Measurements from ENCODE around the gene PGBD1.

PGBD1 gene

GRCh38 chr6:28252009-28252975 is 29.1 kb upstream of the PGBD1 start, which contains the start of gene ZKSCAN4:
ZKSCAN4 (minus strand) TSS chr6:28252269; CDS start chr6:28251980, 289 bp downstream.
- Histone ChIP-seq H3K9me3 (ENCODE audit: control insufficient read depth, low read length) (no peaks in the 10 kb centered on the region), H3K9ac (ENCODE audit: low read length) (peak within 1 kb of the TSS; percentile 91), H3K27me3 (replicated peaks; ENCODE audit: control insufficient read depth, insufficient read depth, low read length) (no peaks in the 10 kb centered on the region), H3K36me3 (ENCODE audit: control insufficient read depth, insufficient read depth, low read length, severe bottlenecking) (peaks cover 10% of the 10 kb centered on the region), H3K4me3 (ENCODE audit: low read length) (peak within 1 kb of the TSS; percentile 98), H3K4me1 (ENCODE audit: control insufficient read depth, insufficient read depth, low read length) (peaks cover 24% of the 10 kb centered on the region)
- peak; percentile 92 for DNase-seq (ENCODE audit: low read depth)

- no peaks in the 10 kb centered on the region for H3K36me3 ChIP-seq (ENCODE audit: control insufficient read depth, insufficient read depth, low read length, severe bottlenecking)
- H3K4me3 ChIP-seq (ENCODE audit: low read length): no peak overlapping the region
- no peaks in the 10 kb centered on the region for H3K9me3 ChIP-seq (ENCODE audit: control insufficient read depth, low read length)
- no peak for DNase-seq (ENCODE audit: low read depth)
- no peaks in the 10 kb centered on the region for H3K27me3 ChIP-seq (replicated peaks; ENCODE audit: control insufficient read depth, insufficient read depth, low read length)
- no peak overlapping the region for H3K9ac ChIP-seq (ENCODE audit: low read length)
- peaks cover 28% of the 10 kb centered on the region for H3K4me1 ChIP-seq (ENCODE audit: control insufficient read depth, insufficient read depth, low read length)
Measured at GRCh38 chr6:28254121-28254519, 27.3 kb upstream of the PGBD1 start.

GRCh38 chr6:28257042-28257441 is 24.3 kb upstream of the PGBD1 start:
- no peak for DNase-seq (ENCODE audit: low read depth)
- H3K27me3 ChIP-seq (replicated peaks; ENCODE audit: control insufficient read depth, insufficient read depth, low read length): no peaks in the 10 kb centered on the region
- H3K4me3 ChIP-seq (ENCODE audit: low read length): no peak overlapping the region
- peaks cover 12% of the 10 kb centered on the region for H3K9me3 ChIP-seq (ENCODE audit: control insufficient read depth, low read length)
- no peaks in the 10 kb centered on the region for H3K36me3 ChIP-seq (ENCODE audit: control insufficient read depth, insufficient read depth, low read length, severe bottlenecking)
- peaks cover 24% of the 10 kb centered on the region for H3K4me1 ChIP-seq (ENCODE audit: control insufficient read depth, insufficient read depth, low read length)
- no peak overlapping the region for H3K9ac ChIP-seq (ENCODE audit: low read length)

GRCh38 chr6:28258877-28259777 is 22.2 kb upstream of the PGBD1 start, which contains the start of gene NKAPL:
NKAPL (plus strand) TSS chr6:28259297; CDS start chr6:28259372, 75 bp downstream.
- DNase-seq (ENCODE audit: low read depth): peak; percentile 72
- H3K4me3 ChIP-seq (ENCODE audit: low read length): peak within 1 kb of the TSS; percentile 85
- no peaks in the 10 kb centered on the region for H3K36me3 ChIP-seq (ENCODE audit: control insufficient read depth, insufficient read depth, low read length, severe bottlenecking)
- H3K4me1 ChIP-seq (ENCODE audit: control insufficient read depth, insufficient read depth, low read length): peaks cover 12% of the 10 kb centered on the region
- no peaks in the 10 kb centered on the region for H3K27me3 ChIP-seq (replicated peaks; ENCODE audit: control insufficient read depth, insufficient read depth, low read length)
- H3K9me3 ChIP-seq (ENCODE audit: control insufficient read depth, low read length): peaks cover 12% of the 10 kb centered on the region
- peak within 1 kb of the TSS; percentile 52 for H3K9ac ChIP-seq (ENCODE audit: low read length)

- Histone ChIP-seq H3K9me3 (ENCODE audit: control insufficient read depth, low read length) (peaks cover 12% of the 10 kb centered on the region), H3K9ac (ENCODE audit: low read length) (no peak overlapping the region), H3K36me3 (ENCODE audit: control insufficient read depth, insufficient read depth, low read length, severe bottlenecking) (no peaks in the 10 kb centered on the region), H3K4me3 (ENCODE audit: low read length) (no peak overlapping the region), H3K27me3 (replicated peaks; ENCODE audit: control insufficient read depth, insufficient read depth, low read length) (no peaks in the 10 kb centered on the region), H3K4me1 (ENCODE audit: control insufficient read depth, insufficient read depth, low read length) (peaks cover 27% of the 10 kb centered on the region)
- DNase-seq (ENCODE audit: low read depth): no peak
Measured at GRCh38 chr6:28263922-28264321, 17.4 kb upstream of the PGBD1 start.

- Histone ChIP-seq H3K36me3 (ENCODE audit: control insufficient read depth, insufficient read depth, low read length, severe bottlenecking) (no peaks in the 10 kb centered on the region), H3K4me3 (ENCODE audit: low read length) (no peak overlapping the region), H3K9me3 (ENCODE audit: control insufficient read depth, low read length) (peaks cover 5% of the 10 kb centered on the region), H3K4me1 (ENCODE audit: control insufficient read depth, insufficient read depth, low read length) (peaks cover 30% of the 10 kb centered on the region), H3K9ac (ENCODE audit: low read length) (no peak overlapping the region), H3K27me3 (replicated peaks; ENCODE audit: control insufficient read depth, insufficient read depth, low read length) (no peaks in the 10 kb centered on the region)
- DNase-seq (ENCODE audit: low read depth): no peak
Measured at GRCh38 chr6:28264834-28265401, 16.5 kb upstream of the PGBD1 start.

GRCh38 chr6:28266563-28266961 is 14.8 kb upstream of the PGBD1 start:
- H3K36me3 ChIP-seq (ENCODE audit: control insufficient read depth, insufficient read depth, low read length, severe bottlenecking): no peaks in the 10 kb centered on the region
- no peaks in the 10 kb centered on the region for H3K9me3 ChIP-seq (ENCODE audit: control insufficient read depth, low read length)
- H3K27me3 ChIP-seq (replicated peaks; ENCODE audit: control insufficient read depth, insufficient read depth, low read length): no peaks in the 10 kb centered on the region
- no peak for DNase-seq (ENCODE audit: low read depth)
- peak overlapping the region; percentile 91 for H3K9ac ChIP-seq (ENCODE audit: low read length)
- peaks cover 35% of the 10 kb centered on the region for H3K4me1 ChIP-seq (ENCODE audit: control insufficient read depth, insufficient read depth, low read length)
- H3K4me3 ChIP-seq (ENCODE audit: low read length): peak overlapping the region; percentile 97

GRCh38 chr6:28266962-28267694 is 14.2 kb upstream of the PGBD1 start, which contains the start of gene ZSCAN26:
ZSCAN26 (plus strand) TSS chr6:28267143; CDS start chr6:28271920, 4,777 bp downstream.
- no peaks in the 10 kb centered on the region for H3K9me3 ChIP-seq (ENCODE audit: control insufficient read depth, low read length)

GRCh38 chr6:28267695-28268059 is 13.7 kb upstream of the PGBD1 start:
- Histone ChIP-seq H3K36me3 (ENCODE audit: control insufficient read depth, insufficient read depth, low read length, severe bottlenecking) (peaks cover 11% of the 10 kb centered on the region), H3K27me3 (replicated peaks; ENCODE audit: control insufficient read depth, insufficient read depth, low read length) (no peaks in the 10 kb centered on the region), H3K4me3 (ENCODE audit: low read length) (peak overlapping the region; percentile 97), H3K9ac (ENCODE audit: low read length) (peak overlapping the region; percentile 91), H3K9me3 (ENCODE audit: control insufficient read depth, low read length) (no peaks in the 10 kb centered on the region), H3K4me1 (ENCODE audit: control insufficient read depth, insufficient read depth, low read length) (peaks cover 35% of the 10 kb centered on the region)
- DNase-seq (ENCODE audit: low read depth): peak; percentile 7

More at GRCh38 chr6:28266962-28267694, 14.2 kb upstream of the PGBD1 start, which contains the start of gene ZSCAN26:
- Histone ChIP-seq H3K9ac (ENCODE audit: low read length) (peak within 1 kb of the TSS; percentile 91), H3K4me3 (ENCODE audit: low read length) (peak within 1 kb of the TSS; percentile 97), H3K36me3 (ENCODE audit: control insufficient read depth, insufficient read depth, low read length, severe bottlenecking) (peaks cover 5% of the 10 kb centered on the region), H3K4me1 (ENCODE audit: control insufficient read depth, insufficient read depth, low read length) (peaks cover 35% of the 10 kb centered on the region), H3K27me3 (replicated peaks; ENCODE audit: control insufficient read depth, insufficient read depth, low read length) (no peaks in the 10 kb centered on the region)
- DNase-seq (ENCODE audit: low read depth): peak; percentile 91

- Histone ChIP-seq H3K9ac (ENCODE audit: low read length) (peak overlapping the region; percentile 33), H3K27me3 (replicated peaks; ENCODE audit: control insufficient read depth, insufficient read depth, low read length) (no peaks in the 10 kb centered on the region), H3K4me3 (ENCODE audit: low read length) (peak overlapping the region; percentile 7), H3K9me3 (ENCODE audit: control insufficient read depth, low read length) (no peaks in the 10 kb centered on the region), H3K4me1 (ENCODE audit: control insufficient read depth, insufficient read depth, low read length) (peaks cover 31% of the 10 kb centered on the region), H3K36me3 (ENCODE audit: control insufficient read depth, insufficient read depth, low read length, severe bottlenecking) (peaks cover 20% of the 10 kb centered on the region)
- peak; percentile 76 for DNase-seq (ENCODE audit: low read depth)
Measured at GRCh38 chr6:28269492-28269891, 11.9 kb upstream of the PGBD1 start.
